ENCODE results near the gene HBZ.

- TF ChIP-seq ZSCAN20 (CRISPR knock-in tag; IDR thresholded peaks at IDR 0.05; ENCODE audit: borderline replicate concordance) (no peak), ZBTB25 (CRISPR knock-in tag; IDR thresholded peaks at IDR 0.05) (no peak), NR2C2 (CRISPR knock-in tag; IDR thresholded peaks at IDR 0.05; ENCODE audit: borderline replicate concordance) (no peak), HNRNPUL1 (IDR thresholded peaks at IDR 0.05; ENCODE audit: low read depth, low read length) (no peak), XBP1 (CRISPR knock-in tag; IDR thresholded peaks at IDR 0.05) (no peak)
Observed at GRCh38 chr16:181565-182021, 29.1 kb downstream of the HBZ start.
